HUES48 (cell line): ENCODE data around the gene COBL.

Source experiments
- H3K27ac ChIP-seq: one replicate; pipeline ENCODE4 v1.7.0; 2013; ENCODE audit warnings: low read depth, low read length, inconsistent platforms
- H3K27me3 ChIP-seq: 2 replicates; pipeline ENCODE4 v1.6.1; 2013; ENCODE audit warnings: mild to moderate bottlenecking, low read length; ENCODE audit not compliant: control insufficient read depth, insufficient read depth
- H3K36me3 ChIP-seq: 2 replicates; pipeline ENCODE4 v1.6.1; 2013; ENCODE audit warnings: low read length; ENCODE audit not compliant: control insufficient read depth, insufficient read depth
- H3K4me1 ChIP-seq: 2 replicates; pipeline ENCODE4 v1.6.1; 2013; ENCODE audit warnings: mild to moderate bottlenecking, low read length; ENCODE audit not compliant: control insufficient read depth, insufficient read depth
- H3K4me3 ChIP-seq: 2 replicates; pipeline ENCODE4 v1.5.1; 2013; ENCODE audit warnings: mild to moderate bottlenecking, low read depth, low read length
- H3K9ac ChIP-seq: 2 replicates; pipeline ENCODE4 v1.6.1; 2013; ENCODE audit warnings: mild to moderate bottlenecking, low read depth, low read length, moderate library complexity
- H3K9me3 ChIP-seq: 2 replicates; pipeline ENCODE4 v1.6.1; 2013; ENCODE audit warnings: low read length; ENCODE audit not compliant: control insufficient read depth, insufficient read depth

The COBL gene

DNA sequence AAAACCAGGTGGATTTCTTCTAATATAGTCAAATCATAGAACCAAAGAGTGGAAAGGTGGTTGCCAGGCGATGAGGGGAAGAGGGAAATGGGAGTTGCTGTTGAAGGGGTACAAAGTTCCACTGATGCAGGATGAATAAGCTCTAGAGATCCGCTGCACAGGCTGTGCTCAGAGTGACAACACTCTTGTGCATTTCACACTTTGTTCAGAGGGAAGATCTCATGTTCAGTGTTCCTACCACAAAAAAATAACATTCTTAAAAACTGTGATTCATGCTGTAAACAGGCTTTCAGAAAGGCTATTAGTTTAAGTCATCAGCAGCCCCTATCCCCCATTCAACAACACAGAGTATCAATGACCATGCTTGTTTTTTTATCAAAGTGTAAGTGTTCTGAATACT lies 213.8 kb downstream of the COBL start:
- Histone ChIP-seq H3K4me1 (peaks cover 3% of the 10 kb centered on the region), H3K9ac (no peak overlapping the region), H3K36me3 (no peaks in the 10 kb centered on the region), H3K9me3 (peaks cover 3% of the 10 kb centered on the region; the same call in 1 of the 2 replicates), H3K4me3 (no peak overlapping the region), H3K27ac (no peak overlapping the region), H3K27me3 (no peaks in the 10 kb centered on the region)

DNA sequence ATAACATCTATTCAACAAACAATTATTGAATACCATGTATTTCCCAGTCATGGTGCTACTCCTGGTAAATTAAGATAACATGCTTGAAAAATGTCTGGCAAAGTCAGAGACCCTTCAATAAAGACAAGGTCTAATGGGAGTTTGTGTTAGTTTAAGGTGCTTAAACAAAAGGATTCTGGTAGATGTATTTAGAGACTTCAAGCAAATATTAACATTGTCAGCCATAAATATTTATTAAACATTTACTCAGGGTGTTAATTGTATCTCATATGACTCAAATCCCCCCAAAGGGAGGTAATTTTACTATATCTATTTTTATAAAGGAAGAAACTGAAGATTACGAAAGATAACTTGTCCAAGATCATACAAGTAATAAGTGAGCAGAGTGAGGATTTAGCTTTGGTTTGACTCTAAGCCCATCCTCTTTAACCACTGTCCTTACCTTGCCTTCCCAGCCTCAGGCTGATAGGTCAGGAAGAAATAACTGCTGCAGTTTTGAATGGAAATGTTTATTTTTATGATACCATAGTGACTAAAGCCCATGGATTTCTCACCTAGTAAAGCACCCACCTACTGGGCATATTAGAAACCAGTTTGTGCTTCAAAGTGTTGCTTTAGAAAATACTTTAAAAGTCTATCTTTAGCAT lies 215.4 kb downstream of the COBL start:
- no peaks in the 10 kb centered on the region for H3K4me1 ChIP-seq
- no peaks in the 10 kb centered on the region for H3K36me3 ChIP-seq
- no peak overlapping the region for H3K4me3 ChIP-seq
- H3K9me3 ChIP-seq: peaks cover 3% of the 10 kb centered on the region; the same call in 1 of the 2 replicates
- no peak overlapping the region for H3K9ac ChIP-seq
- no peaks in the 10 kb centered on the region for H3K27me3 ChIP-seq
- H3K27ac ChIP-seq: no peak overlapping the region

DNA sequence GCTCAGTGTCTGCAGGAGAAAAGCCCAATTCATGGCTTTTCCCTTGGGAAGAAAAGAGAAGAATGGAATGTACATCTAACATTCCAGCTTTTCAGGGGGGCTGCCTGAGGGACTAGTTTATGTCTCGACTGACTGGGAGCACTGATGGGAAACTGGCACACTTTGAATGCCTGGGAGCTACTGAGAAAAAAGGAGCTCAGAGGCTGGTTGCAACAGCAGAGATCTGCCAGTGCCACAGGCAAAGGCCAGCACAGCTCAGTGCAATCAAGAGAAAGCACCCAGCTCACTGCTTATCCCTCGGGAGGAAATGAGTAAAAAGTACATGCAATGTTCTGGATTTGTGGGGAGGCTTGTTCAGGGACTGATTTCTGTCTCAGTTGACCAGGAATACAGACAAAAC lies 226.2 kb downstream of the COBL start:
- Histone ChIP-seq H3K27me3 (no peaks in the 10 kb centered on the region), H3K4me3 (no peak overlapping the region), H3K27ac (no peak overlapping the region), H3K4me1 (peaks cover 19% of the 10 kb centered on the region), H3K36me3 (peaks cover 4% of the 10 kb centered on the region; the same call in 1 of the 2 replicates), H3K9me3 (peaks cover 3% of the 10 kb centered on the region; the same call in 1 of the 2 replicates), H3K9ac (no peak overlapping the region)

DNA sequence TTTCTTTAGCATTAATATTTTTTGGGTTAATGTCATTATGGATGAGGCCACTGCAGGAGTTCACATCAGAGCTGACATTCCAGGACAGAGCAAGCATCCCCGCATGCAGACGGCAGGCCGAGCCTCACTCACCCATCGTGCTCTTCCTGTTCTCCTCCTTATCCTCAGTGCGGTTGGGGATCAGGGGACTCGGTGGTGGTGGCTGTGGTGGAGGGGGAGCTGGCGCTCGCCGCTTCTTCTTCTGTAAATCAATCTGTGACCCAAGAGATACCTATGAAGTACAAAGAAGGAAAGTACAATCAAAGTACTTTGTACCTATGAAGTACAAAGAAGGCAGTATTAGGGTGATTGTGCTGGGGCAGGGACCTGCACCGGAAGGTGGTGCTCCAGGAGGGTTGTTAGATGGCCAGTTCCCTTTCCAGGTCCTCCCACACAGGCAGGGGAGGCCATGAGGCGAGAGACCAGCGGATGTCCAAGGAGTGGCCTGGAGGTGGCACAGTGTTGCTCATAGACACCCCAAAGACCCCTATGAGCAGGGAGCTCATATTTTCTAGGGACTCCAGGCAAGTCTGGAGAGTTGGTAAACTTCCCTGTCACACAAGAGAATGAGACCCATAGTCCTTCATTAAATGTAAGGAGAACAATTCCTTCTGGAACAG lies 231.4 kb downstream of the COBL start:
- Histone ChIP-seq H3K4me3 (no peak overlapping the region), H3K9me3 (no peaks in the 10 kb centered on the region), H3K4me1 (peaks cover 29% of the 10 kb centered on the region), H3K9ac (no peak overlapping the region), H3K27me3 (no peaks in the 10 kb centered on the region), H3K27ac (no peak overlapping the region), H3K36me3 (peaks cover 11% of the 10 kb centered on the region; the same call in 1 of the 2 replicates)

DNA sequence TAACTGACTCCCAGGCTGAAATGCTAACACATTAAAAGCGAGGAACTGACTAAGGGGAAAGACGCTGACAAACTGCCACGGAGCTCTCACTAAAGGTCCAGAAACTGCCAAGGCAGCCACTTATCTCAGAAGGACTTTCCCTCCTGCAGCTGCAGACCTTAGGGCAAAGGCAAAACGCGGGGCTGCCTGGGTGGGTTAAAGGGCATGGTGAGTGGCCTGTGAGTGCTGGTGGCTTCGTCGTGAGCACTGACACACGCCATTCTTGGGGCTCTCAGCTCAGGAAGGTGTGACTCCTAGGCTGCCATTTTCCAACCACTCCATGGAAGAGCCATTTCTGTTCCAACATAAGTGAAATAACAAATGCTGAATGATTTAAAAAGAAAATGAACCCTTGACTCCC lies 232.5 kb downstream of the COBL start:
- H3K4me3 ChIP-seq: no peak overlapping the region
- no peaks in the 10 kb centered on the region for H3K27me3 ChIP-seq
- no peaks in the 10 kb centered on the region for H3K9me3 ChIP-seq
- no peak overlapping the region for H3K27ac ChIP-seq
- no peak overlapping the region for H3K9ac ChIP-seq
- H3K4me1 ChIP-seq: peaks cover 28% of the 10 kb centered on the region
- H3K36me3 ChIP-seq: peaks cover 11% of the 10 kb centered on the region; the same call in 1 of the 2 replicates

DNA sequence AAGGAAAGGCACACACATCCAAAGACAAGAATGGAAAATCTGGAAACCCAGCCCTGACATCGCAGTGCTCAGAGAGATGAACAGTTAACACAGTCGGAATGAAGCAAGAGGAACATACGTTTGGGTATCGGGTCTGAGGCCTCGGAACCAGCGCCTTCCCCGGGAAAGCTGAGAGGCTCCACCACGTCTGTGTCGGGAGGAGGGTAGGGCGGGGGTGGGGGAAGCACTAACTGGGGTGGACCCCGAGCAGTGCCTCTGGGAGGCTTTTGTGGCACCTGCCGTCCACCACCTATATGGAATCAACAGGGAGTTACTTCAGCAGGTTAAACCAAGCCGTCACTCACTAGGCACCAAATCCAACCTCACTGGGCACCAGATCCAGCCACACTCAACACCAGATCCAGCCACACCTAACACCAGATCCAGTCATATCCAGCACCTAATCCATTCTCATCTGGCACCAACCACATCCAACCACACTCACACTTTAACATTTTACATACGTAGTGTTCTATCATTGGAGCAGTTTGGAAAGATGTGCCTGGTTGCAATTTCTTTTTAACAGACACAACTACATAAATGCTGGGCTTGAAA lies 233.6 kb downstream of the COBL start:
- no peak overlapping the region for H3K9ac ChIP-seq
- H3K36me3 ChIP-seq: peaks cover 13% of the 10 kb centered on the region; the same call in 1 of the 2 replicates
- H3K9me3 ChIP-seq: no peaks in the 10 kb centered on the region
- no peaks in the 10 kb centered on the region for H3K27me3 ChIP-seq
- H3K4me1 ChIP-seq: peaks cover 22% of the 10 kb centered on the region
- H3K4me3 ChIP-seq: no peak overlapping the region
- no peak overlapping the region for H3K27ac ChIP-seq

DNA sequence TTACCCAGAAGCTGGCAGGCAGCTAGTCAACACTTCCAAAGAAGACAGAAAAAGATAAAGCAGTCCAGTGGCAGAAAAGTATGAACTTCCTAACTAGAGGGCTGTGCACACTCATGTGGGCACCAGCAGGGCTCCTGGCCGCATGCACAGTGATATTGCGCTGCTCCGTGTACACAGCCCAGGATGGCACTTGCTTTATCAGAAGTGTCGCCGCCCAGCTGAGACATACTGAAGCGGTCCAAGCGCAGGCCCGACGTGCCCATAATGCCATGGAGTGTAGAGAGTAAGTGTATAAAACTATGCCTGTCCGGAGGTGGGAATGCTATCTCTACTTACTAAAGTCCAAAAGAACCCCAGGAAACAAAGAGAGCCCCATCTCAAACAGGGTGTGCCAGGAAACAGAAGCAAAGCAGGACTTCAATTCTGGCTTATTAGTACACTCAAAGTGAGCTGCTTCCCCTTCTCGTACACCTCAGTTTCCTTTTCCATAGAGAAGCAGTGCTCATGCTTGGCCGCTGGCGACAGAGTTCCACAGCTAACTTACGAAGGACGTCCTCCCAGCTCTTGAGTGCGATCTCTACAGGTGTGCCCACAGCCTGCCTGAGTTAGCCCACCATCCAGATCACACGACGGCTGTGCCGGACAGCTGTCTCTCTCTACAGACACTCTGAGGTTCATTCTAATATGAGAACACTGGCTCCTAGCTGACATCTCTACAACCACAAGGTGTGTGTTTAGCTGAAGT lies 234.3 kb downstream of the COBL start:
- Histone ChIP-seq H3K27ac (no peak overlapping the region), H3K36me3 (peaks cover 13% of the 10 kb centered on the region; the same call in 1 of the 2 replicates), H3K4me3 (no peak overlapping the region), H3K9me3 (no peaks in the 10 kb centered on the region), H3K4me1 (peaks cover 22% of the 10 kb centered on the region), H3K9ac (no peak overlapping the region), H3K27me3 (no peaks in the 10 kb centered on the region)

DNA sequence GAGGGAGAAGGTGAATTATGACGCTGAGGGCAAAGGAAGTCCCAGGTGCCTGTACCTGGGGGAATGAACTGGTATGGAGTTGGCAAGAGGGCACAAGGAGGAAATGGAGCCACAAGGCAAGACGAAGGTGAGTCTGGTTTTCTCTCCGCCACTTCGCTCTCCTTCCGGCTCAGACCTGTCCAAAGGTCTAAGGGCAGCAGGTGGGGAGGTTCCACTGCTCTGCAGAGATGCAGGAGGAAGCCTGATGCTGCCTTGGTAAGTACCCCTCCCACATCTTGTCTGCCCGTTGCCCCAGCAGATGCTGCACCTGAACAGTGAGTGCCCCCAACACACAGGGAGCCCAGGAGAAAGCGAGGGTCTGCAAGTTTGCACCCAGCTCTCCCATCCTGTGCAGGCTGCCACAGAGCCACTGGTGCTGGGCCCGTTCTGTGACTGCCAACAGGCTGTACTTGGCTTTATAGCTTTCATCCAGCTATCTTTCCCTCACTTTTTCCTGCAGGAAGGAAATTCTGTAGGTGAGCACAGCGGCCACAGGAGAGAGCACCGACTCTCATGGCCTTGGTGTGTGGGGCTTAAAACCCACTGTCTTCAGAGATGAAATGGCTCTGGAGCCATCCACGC lies 235.2 kb downstream of the COBL start:
- Histone ChIP-seq H3K4me3 (no peak overlapping the region), H3K9ac (0 out of 2 replicates have a peak overlapping the region, but pooled peaks have one; percentile 7), H3K27ac (no peak overlapping the region), H3K4me1 (peaks cover 29% of the 10 kb centered on the region), H3K9me3 (no peaks in the 10 kb centered on the region), H3K36me3 (peaks cover 13% of the 10 kb centered on the region; the same call in 1 of the 2 replicates), H3K27me3 (no peaks in the 10 kb centered on the region)

DNA sequence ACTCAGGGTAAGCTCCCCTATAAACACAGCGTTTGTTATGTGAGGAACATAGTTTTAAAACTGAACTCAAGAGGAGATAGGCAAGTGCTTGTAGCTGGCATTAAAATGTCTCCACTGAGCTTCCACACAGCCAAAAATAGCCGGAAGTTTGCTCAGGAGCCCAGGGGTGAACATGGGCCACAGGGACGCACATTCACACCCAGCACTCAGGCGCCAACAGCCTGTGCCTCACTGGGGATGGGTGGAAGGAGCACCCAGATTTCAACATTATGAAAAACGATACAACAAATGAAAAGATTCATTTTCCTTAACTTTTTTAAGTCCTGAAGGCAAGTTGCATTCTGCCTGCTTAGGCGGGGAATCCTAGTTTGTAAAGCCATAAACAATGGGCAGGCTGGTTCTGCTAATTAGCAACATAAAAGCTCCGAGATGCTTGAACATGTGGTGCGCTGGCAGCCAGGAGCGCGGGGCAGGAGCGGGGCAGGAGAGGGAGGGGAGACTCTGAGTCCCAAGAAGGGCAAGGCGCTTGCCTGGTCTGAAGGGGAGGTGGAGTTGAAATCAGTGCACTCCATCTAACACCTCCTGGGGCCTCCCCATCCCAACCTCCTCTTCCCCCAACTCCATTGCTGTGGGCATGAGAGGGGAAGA lies 235.9 kb downstream of the COBL start:
- peak overlapping the region; percentile 94 for H3K27ac ChIP-seq
- H3K9me3 ChIP-seq: no peaks in the 10 kb centered on the region
- H3K36me3 ChIP-seq: peaks cover 13% of the 10 kb centered on the region
- peak overlapping the region; percentile 65 for H3K9ac ChIP-seq
- peaks cover 34% of the 10 kb centered on the region for H3K4me1 ChIP-seq
- peak overlapping the region; percentile 28 for H3K4me3 ChIP-seq
- no peaks in the 10 kb centered on the region for H3K27me3 ChIP-seq

DNA sequence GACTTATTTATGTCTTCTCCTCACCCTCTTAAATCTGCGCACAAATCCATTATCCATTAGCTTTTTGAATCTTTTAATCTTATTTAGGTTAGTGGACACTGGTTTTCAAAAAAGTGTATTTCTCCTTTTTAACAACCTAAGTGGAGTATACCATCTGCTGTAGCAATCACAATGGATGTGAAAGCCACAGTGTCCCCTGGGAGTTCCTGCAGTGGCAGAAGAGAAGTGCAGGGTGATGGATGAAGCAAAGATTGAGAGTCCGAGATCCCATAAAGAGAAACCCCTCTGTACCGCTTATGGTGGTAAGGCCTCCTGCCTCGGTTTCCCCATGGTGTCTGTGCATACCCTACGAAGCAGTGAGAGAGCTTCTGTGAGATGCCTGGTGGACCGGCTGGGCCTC lies 236.4 kb downstream of the COBL start:
- peak overlapping the region; percentile 94 for H3K27ac ChIP-seq
- peaks cover 13% of the 10 kb centered on the region for H3K36me3 ChIP-seq
- peak overlapping the region; percentile 28; the same call in 1 of the 2 replicates for H3K4me3 ChIP-seq
- peak overlapping the region; percentile 65 for H3K9ac ChIP-seq
- no peaks in the 10 kb centered on the region for H3K27me3 ChIP-seq
- H3K4me1 ChIP-seq: peaks cover 34% of the 10 kb centered on the region
- no peaks in the 10 kb centered on the region for H3K9me3 ChIP-seq
